Activated naive CD8-positive, alpha-beta T cell treated with anti-CD3 and anti-CD28 coated beads for 36 hours (primary cell): Measurements from ENCODE around the gene PLEKHD1. TPM values are rescaled to one million over a fixed set of nuclear protein-coding genes. Genes with fewer than 3 reads are reported as not detected.

Experiments used
- DNase-seq: peaks from one replicate; pipeline ENCODE4 v3.0.0; 2021
- H3K27ac Mint-ChIP-seq: one replicate; pipeline ENCODE4 v1.8.0; 2022; ENCODE audit warnings: mild to moderate bottlenecking, moderate library complexity, mixed read lengths
- H3K27me3 Mint-ChIP-seq: one replicate; pipeline ENCODE4 v1.8.0; 2022; ENCODE audit warnings: mild to moderate bottlenecking, mixed read lengths
- H3K36me3 Mint-ChIP-seq: one replicate; pipeline ENCODE4 v1.8.0; 2021; ENCODE audit warnings: mild to moderate bottlenecking, mixed read lengths
- H3K4me1 Mint-ChIP-seq: one replicate; pipeline ENCODE4 v1.8.0; 2021; ENCODE audit warnings: mixed read lengths
- H3K4me3 Mint-ChIP-seq: one replicate; pipeline ENCODE4 v1.8.0; 2022; ENCODE audit warnings: mild to moderate bottlenecking, moderate library complexity, mixed read lengths
- H3K9me3 Mint-ChIP-seq: one replicate; pipeline ENCODE4 v1.8.0; 2022; ENCODE audit warnings: mixed read lengths
- total RNA-seq, 2 experiments: library from RNA; stranded (reverse); gene quantifications; one replicate each; pipeline ENCODE4 v1.2.3, GENCODE V29; 2021

PLEKHD1 gene
- total RNA-seq, 2 experiments from 2014 or later, result 0.04 TPM; not detected in 1

DNA sequence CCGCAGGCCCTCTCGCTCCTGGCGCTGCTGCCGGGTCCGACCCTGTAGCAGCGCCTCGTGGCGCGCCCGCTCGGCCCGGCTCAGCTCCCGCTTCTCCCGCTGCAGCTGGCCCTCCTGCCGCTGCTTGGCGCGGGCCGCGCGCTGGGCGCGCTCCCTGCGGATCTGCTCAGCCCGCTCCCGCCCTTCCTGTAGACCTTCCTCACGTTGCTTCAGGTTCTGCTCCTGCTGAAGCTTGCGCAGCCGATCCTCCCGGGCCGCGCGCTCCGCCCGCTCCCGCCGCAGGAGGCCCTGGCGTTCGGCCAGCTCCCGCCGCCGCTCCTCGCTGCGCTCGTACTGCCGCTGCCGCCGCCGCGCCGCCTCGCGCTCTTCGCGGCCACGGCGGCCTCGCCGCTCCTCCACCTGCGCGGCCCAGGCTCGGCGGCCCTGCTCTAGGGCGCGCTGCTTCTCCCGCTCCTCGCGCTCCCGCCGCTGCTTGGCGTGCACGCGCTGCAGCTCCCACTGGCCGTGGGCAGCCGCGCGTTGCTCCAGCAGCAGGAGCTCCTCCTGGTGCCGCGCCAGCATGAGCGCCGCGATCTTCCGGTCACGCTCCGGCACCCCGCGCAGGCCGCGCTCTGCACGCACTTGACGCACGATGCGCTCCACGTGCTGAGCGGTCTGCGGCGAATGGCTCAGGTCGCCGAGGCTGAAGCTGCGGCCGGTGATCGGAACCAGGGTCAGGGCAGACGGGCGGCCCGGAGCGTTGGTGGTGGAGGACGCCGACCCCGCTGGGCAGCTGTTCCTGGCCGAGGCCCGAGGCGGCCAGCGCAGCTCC lies 87.7 kb downstream of the PLEKHD1 start:
- DNase-seq, result peak; percentile 38
- peaks cover 86% of the 10 kb centered on the region for H3K27me3 Mint-ChIP-seq
- H3K9me3 Mint-ChIP-seq, result no peaks in the 10 kb centered on the region
- H3K36me3 Mint-ChIP-seq, result no peaks in the 10 kb centered on the region
- H3K4me3 Mint-ChIP-seq, result peak overlapping the region; percentile 25
- H3K4me1 Mint-ChIP-seq, result peaks cover 9% of the 10 kb centered on the region
- no peak overlapping the region for H3K27ac Mint-ChIP-seq

DNA sequence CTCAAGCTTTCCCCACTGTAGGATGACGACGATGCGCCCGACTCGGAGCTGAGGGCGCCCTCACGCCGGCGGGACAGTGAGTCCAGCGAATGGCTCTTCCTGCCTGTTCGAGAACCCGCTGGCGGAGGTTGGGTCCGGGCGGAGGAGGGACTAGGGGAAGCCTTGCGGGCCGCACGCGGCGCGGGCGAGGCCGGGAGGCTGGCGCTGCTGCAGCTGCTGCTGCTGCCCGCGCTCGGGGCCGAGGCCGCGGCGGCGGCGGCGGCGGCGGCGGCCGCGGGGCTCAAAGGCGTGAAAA lies 88.3 kb downstream of the PLEKHD1 start:
- no peak overlapping the region for H3K27ac Mint-ChIP-seq
- H3K36me3 Mint-ChIP-seq, result no peaks in the 10 kb centered on the region
- no peaks in the 10 kb centered on the region for H3K9me3 Mint-ChIP-seq
- H3K4me1 Mint-ChIP-seq, result peaks cover 9% of the 10 kb centered on the region
- no peak overlapping the region for H3K4me3 Mint-ChIP-seq
- DNase-seq, result no peak
- H3K27me3 Mint-ChIP-seq, result peaks cover 82% of the 10 kb centered on the region

DNA sequence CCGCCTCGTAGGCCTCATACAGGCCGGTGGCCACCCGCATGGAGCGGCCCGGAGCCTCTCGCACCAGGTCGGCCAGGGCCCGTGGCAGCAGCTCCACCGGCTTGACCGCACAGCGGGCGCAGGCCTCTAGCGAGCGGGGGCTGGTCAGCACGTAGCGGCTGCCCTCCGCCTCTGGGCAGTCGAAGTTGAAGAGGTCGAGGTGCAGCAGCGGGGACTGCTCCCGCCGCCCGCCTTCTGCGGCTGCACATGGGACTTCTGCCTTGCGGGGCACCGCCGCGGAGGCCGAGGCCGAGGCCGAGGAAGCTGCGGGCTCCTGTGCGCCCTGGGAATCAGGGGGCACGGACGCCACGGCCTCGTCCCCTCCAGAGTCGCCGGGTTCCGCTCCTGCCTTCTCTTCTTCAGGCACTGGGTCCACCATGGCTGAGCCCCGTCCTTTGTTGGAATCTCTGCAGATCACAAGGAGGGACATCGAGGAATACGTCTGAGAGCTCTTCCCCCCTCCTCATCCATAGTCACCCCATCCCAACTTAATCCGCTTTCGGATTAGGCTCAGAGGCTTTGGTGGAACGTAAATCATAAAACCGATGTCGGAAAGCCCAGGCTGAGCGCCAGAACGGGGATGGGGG lies 88.8 kb downstream of the PLEKHD1 start:
- Mint-ChIP-seq H3K9me3 (no peaks in the 10 kb centered on the region), H3K4me3 (peak overlapping the region; percentile 22), H3K27me3 (peaks cover 77% of the 10 kb centered on the region), H3K27ac (no peak overlapping the region), H3K4me1 (peaks cover 9% of the 10 kb centered on the region), H3K36me3 (no peaks in the 10 kb centered on the region)
- DNase-seq, result peak; percentile 12

DNA sequence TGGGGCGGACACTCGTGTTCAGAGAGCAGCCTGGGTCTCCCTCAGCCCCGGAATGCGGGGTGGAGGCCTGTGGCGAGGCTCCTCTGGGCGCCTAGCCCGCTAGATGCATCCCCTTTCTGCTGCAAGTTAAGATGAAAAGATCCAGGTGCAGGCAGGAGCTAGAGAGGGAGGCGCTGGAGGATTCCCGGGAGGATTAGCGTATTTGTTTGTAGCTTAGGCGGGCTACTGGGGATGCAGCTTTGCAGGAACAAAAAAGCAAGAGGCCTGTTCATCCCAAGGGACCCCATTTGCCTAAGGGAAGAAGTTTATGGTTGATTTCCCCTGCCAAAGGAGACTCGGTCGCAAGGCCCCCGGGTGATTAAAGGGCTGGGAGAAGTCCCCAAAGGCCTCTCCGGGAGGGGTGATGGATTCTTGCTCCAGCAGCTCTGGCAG lies 89.3 kb downstream of the PLEKHD1 start:
- Mint-ChIP-seq H3K4me1 (peaks cover 9% of the 10 kb centered on the region), H3K36me3 (no peaks in the 10 kb centered on the region), H3K27me3 (peaks cover 76% of the 10 kb centered on the region), H3K27ac (no peak overlapping the region), H3K4me3 (peak overlapping the region; percentile 22), H3K9me3 (no peaks in the 10 kb centered on the region)
- DNase-seq, result no peak

DNA sequence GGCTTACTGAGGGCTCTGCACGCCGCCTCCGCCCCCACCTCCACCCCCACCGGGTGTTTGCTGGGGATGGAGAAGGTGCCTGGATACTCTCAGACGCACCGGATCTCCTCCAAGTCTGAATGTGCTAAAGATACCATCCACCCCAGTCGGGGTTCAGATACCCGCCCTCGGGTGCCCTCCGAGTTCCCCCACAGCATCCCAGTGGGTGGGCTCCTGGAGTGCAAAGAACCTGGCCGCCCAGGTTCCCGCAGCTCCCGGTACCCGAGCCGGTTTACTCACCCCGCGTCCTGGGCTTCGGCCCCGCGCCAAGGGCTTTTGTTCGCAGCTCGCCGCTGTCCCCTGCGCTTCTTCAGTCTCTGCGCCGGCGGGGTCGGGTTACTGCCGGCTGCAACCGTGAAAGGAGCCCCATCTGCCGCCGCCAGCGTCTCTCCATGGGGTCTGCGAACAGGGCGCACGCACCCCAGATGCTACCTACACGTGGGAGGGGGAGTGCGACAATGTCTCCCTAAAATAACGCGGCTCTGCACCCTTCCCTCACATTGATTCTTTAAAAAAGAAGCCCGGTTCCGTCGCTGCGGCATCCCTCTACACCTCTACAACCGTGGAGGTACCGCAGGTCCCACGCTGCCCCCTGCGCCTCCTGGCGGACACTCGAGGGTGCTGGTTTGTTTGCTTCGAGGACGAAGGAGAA lies 89.9 kb downstream of the PLEKHD1 start, which contains the start of gene CCDC177:
CCDC177 (minus strand) TSS at position 609 of the 691 bp plus-strand sequence. CDS start 1,249 bp downstream, outside the sequence.
- Mint-ChIP-seq H3K36me3 (no peaks in the 10 kb centered on the region), H3K4me1 (peaks cover 9% of the 10 kb centered on the region), H3K27me3 (peaks cover 70% of the 10 kb centered on the region), H3K4me3 (peak within 1 kb of the TSS; percentile 79), H3K27ac (no peak within 1 kb of the TSS), H3K9me3 (no peaks in the 10 kb centered on the region)
- peak; percentile 72 for DNase-seq

DNA sequence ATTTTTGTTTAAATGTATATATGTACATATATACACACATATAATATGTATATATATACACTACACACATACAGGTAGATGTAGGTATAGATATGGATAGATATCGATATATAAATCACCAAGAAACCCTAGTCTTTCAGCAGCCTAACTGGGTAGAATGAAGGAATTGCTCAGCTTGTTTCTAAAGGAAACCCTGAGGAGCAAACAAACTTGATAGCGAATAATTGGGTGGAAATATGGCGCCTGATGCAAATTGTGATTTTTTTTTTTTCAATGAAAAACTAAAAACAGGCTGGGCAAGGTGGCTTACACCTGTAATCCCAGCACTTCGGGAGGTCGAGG lies 90.4 kb downstream of the PLEKHD1 start:
- peak overlapping the region; percentile 79 for H3K4me3 Mint-ChIP-seq
- peaks cover 65% of the 10 kb centered on the region for H3K27me3 Mint-ChIP-seq
- no peaks in the 10 kb centered on the region for H3K9me3 Mint-ChIP-seq
- H3K4me1 Mint-ChIP-seq, result peaks cover 9% of the 10 kb centered on the region
- H3K36me3 Mint-ChIP-seq, result no peaks in the 10 kb centered on the region
- no peak overlapping the region for H3K27ac Mint-ChIP-seq
- DNase-seq, result no peak

DNA sequence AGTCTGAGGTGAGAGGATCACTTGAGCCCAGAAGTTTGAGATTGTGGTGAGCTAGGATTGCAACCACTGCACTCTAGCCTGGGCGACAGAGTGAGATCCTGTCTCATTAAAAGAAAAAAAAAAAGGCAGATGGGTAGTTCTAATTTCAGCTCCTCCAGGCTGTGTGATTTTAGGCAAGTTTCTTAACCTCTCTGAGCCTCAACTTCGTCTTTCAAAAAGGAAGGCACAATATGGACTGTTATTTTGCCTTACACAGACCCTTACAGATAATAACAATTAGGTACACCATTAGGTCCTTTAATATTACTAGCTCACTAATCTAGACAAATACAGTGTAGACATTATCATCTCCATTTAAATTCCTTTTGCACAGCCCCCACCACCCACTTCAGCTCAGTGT lies 94.9 kb downstream of the PLEKHD1 start:
- Mint-ChIP-seq H3K4me3 (no peak overlapping the region), H3K9me3 (no peaks in the 10 kb centered on the region), H3K27me3 (peaks cover 31% of the 10 kb centered on the region), H3K4me1 (peaks cover 3% of the 10 kb centered on the region), H3K36me3 (no peaks in the 10 kb centered on the region), H3K27ac (no peak overlapping the region)
- DNase-seq, result no peak

DNA sequence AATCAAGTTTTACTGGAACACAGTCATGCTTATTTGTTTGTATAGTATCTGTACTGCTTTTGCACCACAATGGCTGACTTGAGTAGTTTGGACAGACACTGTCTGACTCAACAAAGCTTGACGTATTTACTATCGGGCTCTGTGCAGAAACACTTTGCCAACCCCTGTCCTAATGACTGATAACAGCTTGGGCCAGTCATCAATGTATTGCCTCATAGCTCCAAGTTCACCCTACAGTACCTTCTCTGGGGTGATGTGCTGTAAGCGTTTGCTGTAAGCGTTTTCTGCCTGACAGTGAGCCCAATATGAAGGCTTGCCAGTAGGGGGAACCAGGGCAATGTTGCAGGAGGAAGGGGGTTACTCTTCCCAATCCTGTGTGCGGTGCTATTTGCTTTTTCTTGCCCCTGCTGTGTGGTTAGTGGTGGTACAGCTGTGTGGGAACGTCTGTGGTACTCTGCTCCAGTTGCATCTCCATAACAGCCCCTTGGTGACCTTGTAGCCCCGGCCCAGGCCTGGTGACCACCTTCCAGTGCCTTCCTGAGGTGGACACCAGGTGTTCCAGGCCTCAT lies 95.6 kb downstream of the PLEKHD1 start:
- peaks cover 2% of the 10 kb centered on the region for H3K4me1 Mint-ChIP-seq
- peaks cover 25% of the 10 kb centered on the region for H3K27me3 Mint-ChIP-seq
- no peak for DNase-seq
- no peaks in the 10 kb centered on the region for H3K9me3 Mint-ChIP-seq
- H3K4me3 Mint-ChIP-seq, result no peak overlapping the region
- H3K36me3 Mint-ChIP-seq, result no peaks in the 10 kb centered on the region
- no peak overlapping the region for H3K27ac Mint-ChIP-seq

Other genes with a start within 250 kb of the PLEKHD1 start
- under 1 TPM; 0.50 to 0.56 TPM for gene GALNT16, start 224.6 kb upstream of the PLEKHD1 start, total RNA-seq
- gene ERH, start 86.4 kb upstream of the PLEKHD1 start, total RNA-seq, result 100 to 1,000 TPM; 392 to 403 TPM
- gene SLC39A9, start 86.0 kb upstream of the PLEKHD1 start, total RNA-seq, result 10 to 100 TPM; 47.9 to 48.2 TPM
- not detected for gene CCDC177, start 90.1 kb downstream of the PLEKHD1 start, total RNA-seq
- 10 to 100 TPM; 26.3 TPM for gene SUSD6, start 126.9 kb downstream of the PLEKHD1 start, total RNA-seq